ENCODE data around the gene NUBP2. TPM values are rescaled to one million over a fixed set of nuclear protein-coding genes. Genes with fewer than 3 reads are reported as not detected.

NUBP2 gene
- total RNA-seq, 1 donor from 2014 or later: 58.2 TPM

GRCh38 chr16:1771864-1772361 lies 10.8 kb upstream of the NUBP2 start:
- no peak for DNase-seq (ENCODE audit: low read depth)

DNA sequence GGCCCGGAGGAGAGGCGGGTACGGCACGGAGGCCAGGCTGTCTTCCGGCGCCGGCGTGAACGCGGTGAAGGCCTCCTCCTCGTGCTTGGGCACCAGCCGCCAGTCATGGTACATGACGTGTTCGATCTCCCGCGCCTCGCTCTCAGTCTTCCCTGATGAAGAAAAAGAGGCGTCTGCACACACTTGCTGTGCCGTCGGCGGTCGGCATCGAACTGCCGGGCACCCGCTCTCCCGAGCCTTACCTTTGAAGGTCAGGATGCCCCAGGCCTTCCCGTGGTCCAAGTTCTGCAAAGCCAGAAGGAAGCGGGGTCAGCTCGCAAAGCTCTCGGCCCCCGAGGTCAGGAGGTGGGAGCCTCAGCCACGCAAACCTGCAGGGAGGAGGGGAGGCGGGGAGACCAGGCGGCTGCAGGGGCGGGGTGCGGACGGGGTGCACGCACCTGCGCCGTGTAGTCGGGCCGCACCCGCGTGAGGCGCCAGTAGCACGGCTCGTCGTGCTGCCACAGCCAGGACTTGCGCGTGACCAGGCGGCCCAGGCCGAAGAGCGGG lies 10.3 kb upstream of the NUBP2 start, which contains the start of gene EME2:
Gene EME2 (plus strand): TSS at position 449 of the 546 bp plus-strand sequence. CDS start 418 bp downstream, outside the sequence.
- DNase-seq (ENCODE audit: low read depth): no peak

DNA sequence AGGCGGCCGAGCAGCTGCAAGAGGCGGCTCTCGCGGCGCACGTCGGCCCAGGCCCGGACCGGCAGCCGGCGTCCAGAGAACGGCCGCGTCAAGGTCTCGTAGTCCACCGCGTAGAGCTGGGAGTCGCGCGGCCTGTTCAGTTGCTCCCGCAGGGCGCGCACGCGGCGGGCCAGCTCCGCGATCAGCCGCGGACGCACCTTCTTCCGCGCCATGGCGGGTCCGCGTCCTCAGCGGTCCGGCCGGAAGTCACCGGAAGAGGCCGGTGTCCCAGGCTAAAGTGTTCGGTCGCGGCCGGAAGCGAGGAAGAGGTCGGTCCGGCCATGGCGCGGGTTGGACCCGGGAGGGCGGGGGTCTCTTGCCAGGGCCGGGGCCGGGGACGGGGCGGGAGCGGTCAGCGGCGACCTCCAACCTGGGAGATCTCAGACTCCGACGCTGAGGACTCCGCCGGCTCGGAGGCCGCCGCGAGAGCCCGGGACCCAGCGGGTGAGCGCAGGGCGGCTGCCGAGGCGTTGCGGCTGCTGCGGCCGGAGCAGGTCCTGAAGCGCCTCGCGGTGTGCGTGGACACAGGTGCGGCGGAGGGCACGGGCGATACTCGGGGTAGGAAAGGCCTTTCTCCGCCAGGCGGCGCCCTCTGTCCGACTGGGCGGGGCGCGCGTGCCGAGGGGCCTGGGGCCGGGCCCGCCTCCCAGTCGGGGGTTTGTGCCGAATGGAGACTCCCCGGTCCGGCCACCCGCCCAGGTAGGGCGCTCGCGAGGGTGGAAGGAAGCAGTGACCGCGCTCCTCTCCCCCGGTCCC lies 9.7 kb upstream of the NUBP2 start, which contains the start of gene MRPS34:
Gene MRPS34 (minus strand): TSS at position 227 of the 795 bp plus-strand sequence. CDS start 15 bp downstream, at position 212.
- DNase-seq (ENCODE audit: low read depth): peak; percentile 44

- DNase-seq (ENCODE audit: low read depth): no peak
These were observed 8.9 kb upstream of the NUBP2 start for GRCh38 chr16:1773703-1774447.

GRCh38 chr16:1774448-1774780 lies 8.3 kb upstream of the NUBP2 start:
- DNase-seq (ENCODE audit: low read depth): no peak

DNA sequence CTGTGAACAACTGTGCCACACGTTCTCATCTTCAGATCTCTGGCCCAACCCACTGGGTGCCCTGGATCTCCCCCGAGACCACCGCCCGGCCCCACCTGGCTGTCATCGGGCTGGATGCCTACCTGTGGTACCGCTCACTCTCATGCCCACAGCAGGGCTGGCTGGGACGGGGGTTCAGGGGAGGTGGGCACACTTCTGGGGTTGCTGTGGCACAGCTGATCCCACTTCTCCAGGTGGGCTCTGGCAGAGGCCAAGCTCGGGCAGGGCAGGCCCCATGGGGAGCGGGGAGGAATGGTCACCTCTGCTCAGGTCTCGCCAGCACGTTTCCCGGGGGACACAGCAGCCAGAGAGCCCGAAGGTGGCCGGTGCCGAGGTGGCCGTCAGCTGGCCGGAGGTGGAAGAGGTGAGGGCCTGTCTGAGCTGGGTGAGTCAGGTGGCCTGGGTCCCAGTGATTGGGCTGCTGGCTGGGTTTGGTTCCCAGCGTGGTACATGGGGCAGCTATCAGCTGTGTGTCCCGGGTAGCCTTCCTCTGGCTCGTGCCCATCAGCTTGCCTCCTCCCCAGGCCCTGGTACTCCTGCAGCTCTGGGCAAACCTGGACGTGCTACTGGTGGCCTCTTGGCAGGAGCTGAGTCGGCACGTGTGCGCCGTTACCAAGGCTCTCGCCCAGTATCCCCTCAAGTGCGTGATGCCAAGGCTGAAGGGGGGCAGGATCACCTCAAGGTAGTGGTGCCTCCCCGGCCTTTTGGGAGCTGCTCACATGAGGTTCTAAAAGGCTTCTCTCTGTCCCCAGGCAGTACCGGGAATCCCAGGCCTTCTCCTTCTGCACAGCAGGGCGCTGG lies 7.5 kb upstream of the NUBP2 start:
- DNase-seq (ENCODE audit: low read depth): no peak

GRCh38 chr16:1775846-1776671 lies 6.7 kb upstream of the NUBP2 start:
- DNase-seq (ENCODE audit: low read depth): no peak

- no peak for DNase-seq (ENCODE audit: low read depth)
These were observed 6.1 kb upstream of the NUBP2 start for GRCh38 chr16:1776672-1776955.

- DNase-seq (ENCODE audit: low read depth): no peak
These were observed 5.8 kb upstream of the NUBP2 start for GRCh38 chr16:1776991-1777374.

GRCh38 chr16:1777375-1778199 lies 5.2 kb upstream of the NUBP2 start:
- no peak for DNase-seq (ENCODE audit: low read depth)

- no peak for DNase-seq (ENCODE audit: low read depth)
These were observed 4.3 kb upstream of the NUBP2 start for GRCh38 chr16:1778200-1779179.

- no peak for DNase-seq (ENCODE audit: low read depth)
These were observed 3.5 kb upstream of the NUBP2 start for GRCh38 chr16:1779234-1779701.

DNA sequence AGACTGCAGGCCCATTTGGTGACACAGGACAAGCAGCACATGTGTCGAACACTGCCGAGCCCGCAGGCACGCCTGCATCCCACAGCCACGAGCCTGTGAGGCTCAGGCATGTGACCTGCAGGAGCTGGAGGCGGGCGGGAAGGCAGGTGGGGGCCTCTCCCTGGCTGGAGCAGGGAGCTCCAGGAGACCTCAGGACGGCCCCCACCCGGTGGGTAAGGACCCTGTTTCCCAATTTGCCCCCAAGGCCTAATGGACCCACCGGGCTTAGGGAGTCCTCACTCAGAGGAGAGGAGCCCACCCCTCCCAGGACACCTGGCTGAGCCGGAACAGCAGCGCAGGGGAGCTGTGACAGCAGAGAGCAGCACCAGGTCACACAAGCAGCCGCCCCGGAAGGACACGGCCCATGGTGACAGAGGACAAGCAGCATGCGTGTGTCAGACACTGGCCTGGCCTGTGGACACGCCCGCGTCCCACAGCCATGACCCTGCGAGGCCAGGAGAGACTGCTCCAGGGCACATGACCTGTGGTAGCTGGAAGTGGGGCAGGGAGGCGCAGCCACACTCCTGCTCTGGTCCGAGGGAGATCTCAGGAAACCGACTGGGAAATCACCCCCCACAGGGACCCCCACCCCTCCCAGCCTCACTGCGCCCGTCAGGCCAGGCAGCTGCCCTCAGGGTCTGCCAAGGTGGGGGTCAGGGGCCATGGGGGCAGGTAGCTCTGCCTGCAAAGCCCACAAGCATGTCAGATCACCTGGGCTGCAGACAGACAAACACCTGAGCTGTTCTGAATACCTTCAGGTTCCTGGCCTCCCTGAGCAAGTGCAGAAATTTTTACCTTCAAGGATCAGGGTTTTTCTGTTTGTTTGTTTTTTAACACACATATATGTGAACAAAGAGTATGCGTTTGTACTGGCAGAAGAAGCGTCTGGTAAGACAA lies 2.8 kb upstream of the NUBP2 start:
- DNase-seq (ENCODE audit: low read depth): no peak

DNA sequence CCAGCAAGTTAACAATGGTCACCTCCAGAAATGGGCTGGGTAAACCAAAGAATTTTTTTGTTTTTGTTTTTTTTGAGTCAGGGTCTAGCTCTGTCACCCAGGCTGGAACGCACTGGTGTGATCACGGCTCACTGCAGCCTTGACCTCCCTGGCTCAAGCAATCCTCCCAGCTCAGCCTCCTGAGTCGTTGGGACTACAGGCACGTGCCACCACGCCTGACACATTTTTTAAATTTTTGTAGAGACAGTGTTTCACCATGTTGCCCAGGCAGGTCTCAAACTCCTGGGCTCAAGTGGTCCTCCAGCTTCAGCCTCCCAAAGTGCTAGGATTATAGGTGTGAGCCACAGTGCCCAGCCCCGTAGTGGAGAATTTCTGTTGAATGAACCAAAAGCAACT lies 2.1 kb upstream of the NUBP2 start:
- no peak for DNase-seq (ENCODE audit: low read depth)

DNA sequence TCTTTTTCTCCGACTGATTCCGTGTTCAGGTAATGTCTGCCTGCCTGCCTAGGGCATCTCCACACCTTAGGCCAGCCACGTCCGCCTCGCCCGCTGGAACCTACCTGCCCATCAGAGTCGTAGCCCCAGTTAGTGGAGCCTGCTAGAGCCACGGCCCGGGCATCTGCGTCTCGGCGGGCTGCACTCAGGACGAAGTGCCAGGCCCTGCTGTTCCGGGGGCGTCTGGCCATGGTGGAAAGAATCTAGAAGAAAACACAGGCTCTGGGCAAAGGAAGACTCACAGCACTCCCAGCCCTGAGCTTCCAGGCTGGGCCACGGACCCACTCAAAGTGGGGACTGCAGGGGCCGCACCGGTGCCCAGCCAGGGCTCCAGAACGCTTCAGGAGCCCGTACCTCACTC lies 1.5 kb upstream of the NUBP2 start:
- DNase-seq (ENCODE audit: low read depth): no peak

DNA sequence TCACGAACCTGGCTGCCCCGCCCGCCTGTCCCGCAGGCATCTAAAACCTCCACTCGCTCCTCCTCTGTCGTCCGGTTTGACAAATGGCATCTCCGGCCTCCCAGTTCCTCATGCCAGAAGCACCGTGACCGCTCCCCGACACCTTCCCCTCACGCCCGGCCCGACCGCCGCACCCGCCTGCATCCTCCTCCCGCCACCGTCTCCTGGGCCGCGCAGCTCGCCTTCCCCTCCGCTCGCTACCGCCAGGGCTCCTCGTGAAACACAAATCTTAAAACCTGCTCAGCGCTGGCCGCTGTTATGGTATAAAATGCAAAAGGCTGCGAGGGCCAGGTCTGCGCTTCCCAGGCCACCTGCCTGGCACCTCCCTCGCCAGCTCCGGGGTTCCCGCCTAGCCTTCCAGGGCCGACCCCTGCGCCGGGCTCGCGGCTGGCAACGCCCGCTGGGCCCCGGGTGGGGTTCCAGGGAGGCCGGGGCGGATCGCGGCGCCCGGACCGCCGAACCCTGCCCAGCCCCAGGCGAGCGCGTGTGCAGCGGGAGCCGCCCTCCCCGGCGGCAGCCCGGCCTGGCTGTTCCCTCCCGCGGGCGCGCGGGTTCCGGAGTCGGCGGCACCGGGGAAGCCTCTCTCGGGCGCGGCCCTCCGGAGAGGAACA lies 877 bp upstream of the NUBP2 start:
- peak; percentile 21 for DNase-seq (ENCODE audit: low read depth)

Measured in renal cortical epithelial cell (primary cell).